SKM-1 (cell line): ENCODE measurements around the gene SLC8B1.

Source experiments
- DNase-seq: peaks from one replicate; lab custom pipeline; 2025; ENCODE audit not compliant: unreplicated experiment; lab: John Stamatoyannopoulos, UW

SLC8B1 gene

GRCh38 chr12:113325916-113326315 lies 9.0 kb downstream of the SLC8B1 start:
- DNase-seq = no peak

GRCh38 chr12:113322343-113322742 lies 12.6 kb downstream of the SLC8B1 start:
- DNase-seq = no peak

GRCh38 chr12:113320401-113320800 lies 14.5 kb downstream of the SLC8B1 start:
- DNase-seq = no peak

- DNase-seq = no peak
Measured at GRCh38 chr12:113318900-113319628, 15.8 kb downstream of the SLC8B1 start.

GRCh38 chr12:113318046-113318656 lies 16.8 kb downstream of the SLC8B1 start:
- no peak for DNase-seq

GRCh38 chr12:113317122-113317521 lies 17.8 kb downstream of the SLC8B1 start:
- DNase-seq = no peak

- DNase-seq = no peak
Measured at GRCh38 chr12:113316155-113316554, 18.8 kb downstream of the SLC8B1 start.

- no peak for DNase-seq
Measured at GRCh38 chr12:113315358-113315757, 19.6 kb downstream of the SLC8B1 start.

GRCh38 chr12:113314121-113314529 lies 20.8 kb downstream of the SLC8B1 start:
- DNase-seq = no peak

- DNase-seq = no peak
Measured at GRCh38 chr12:113310489-113310888, 24.4 kb downstream of the SLC8B1 start.

- DNase-seq = no peak
Measured at GRCh38 chr12:113306382-113306781, 28.5 kb downstream of the SLC8B1 start.

- no peak for DNase-seq
Measured at GRCh38 chr12:113305281-113305856, 29.5 kb downstream of the SLC8B1 start.

GRCh38 chr12:113302886-113303640 lies 31.8 kb downstream of the SLC8B1 start:
- DNase-seq = no peak

- no peak for DNase-seq
Measured at GRCh38 chr12:113302466-113302865, 32.4 kb downstream of the SLC8B1 start.

GRCh38 chr12:113301811-113302210 lies 33.1 kb downstream of the SLC8B1 start:
- no peak for DNase-seq

GRCh38 chr12:113299619-113300237 lies 35.2 kb downstream of the SLC8B1 start:
- no peak for DNase-seq

- no peak for DNase-seq
Measured at GRCh38 chr12:113298861-113299545, 35.9 kb downstream of the SLC8B1 start.

GRCh38 chr12:113298472-113298817 lies 36.5 kb downstream of the SLC8B1 start:
- no peak for DNase-seq

- no peak for DNase-seq
Measured at GRCh38 chr12:113297621-113298471, 37.1 kb downstream of the SLC8B1 start.

- DNase-seq = no peak
Measured at GRCh38 chr12:113297214-113297587, 37.7 kb downstream of the SLC8B1 start.
